HEK293T (cell line): ENCODE measurements around the gene C2orf76.

Source experiments
- ARNT ChIP-seq: fragments of 450-650 bp; IDR thresholded peaks from 2 replicates; pipeline ENCODE4 v1.6.1; 2017; ENCODE audit warnings: mild to moderate bottlenecking
- FOXM1 ChIP-seq: fragments of 450-650 bp; IDR thresholded peaks from 2 replicates; pipeline ENCODE4 v1.6.1; 2017; ENCODE audit warnings: mild to moderate bottlenecking, borderline replicate concordance
- NFRKB ChIP-seq: fragments of 450-650 bp; IDR thresholded peaks from 2 replicates; pipeline ENCODE4 v1.6.1; 2016; ENCODE audit warnings: mild to moderate bottlenecking, moderate library complexity
- SP1 ChIP-seq: fragments of 450-650 bp; IDR thresholded peaks from 2 replicates; pipeline ENCODE4 v1.6.1; 2017

DNA sequence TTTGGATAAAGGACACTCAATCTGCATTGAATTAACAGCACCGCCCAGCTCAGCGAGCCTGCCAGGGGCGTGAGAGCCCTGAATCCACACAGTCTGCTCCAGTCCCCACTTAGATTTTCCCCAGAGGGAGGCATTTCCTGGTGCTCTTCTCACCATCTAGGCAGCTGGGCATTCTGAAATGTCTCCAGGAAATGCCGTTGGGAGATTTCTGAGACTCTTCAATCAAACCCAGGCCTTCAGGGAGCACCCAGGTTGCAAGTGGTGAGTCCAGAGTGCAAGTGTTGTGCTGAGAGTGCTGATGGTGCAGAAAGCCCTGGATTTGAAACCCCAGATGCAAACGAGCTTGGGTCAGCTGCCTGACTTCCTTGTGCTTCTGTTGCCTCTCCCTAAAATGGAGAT, 41.6 kb upstream of the C2orf76 start:
- TF ChIP-seq NFRKB: no peak
- TF ChIP-seq SP1: no peak
- TF ChIP-seq FOXM1: no peak
- no peak for TF ChIP-seq ARNT
